ENCODE results near the gene CFAP46. TPM values are rescaled to one million over a fixed set of nuclear protein-coding genes. Genes with fewer than 3 reads are reported as not detected.

The CFAP46 gene
- total and polyA plus RNA-seq, 2 of the 8 experiments (the other 6 are each of a cell fraction or from before 2014, with no cell fraction given) = 2.6 to 4.8 TPM

GRCh38 chr10:132946311-132946710 lies 3.9 kb upstream of the CFAP46 start:
- peaks cover 11% of the 10 kb centered on the region for H3K23me2 ChIP-seq (ENCODE audit: low read depth, low read length)
- H3K23ac ChIP-seq (ENCODE audit: insufficient read length) = no peak overlapping the region
- no peak overlapping the region for H2AFZ ChIP-seq (ENCODE audit: low read length)
- no peak overlapping the region for H3K18ac ChIP-seq (ENCODE audit: extremely low read depth, low read length)
- no peaks in the 10 kb centered on the region for H3K79me2 ChIP-seq (ENCODE audit: control insufficient read depth in 1 of 2, insufficient read depth in 2 of 2, low read length in 2 of 2)
- H4K5ac ChIP-seq (ENCODE audit: insufficient read length, low read depth, low read length) = no peak overlapping the region
- H3K4ac ChIP-seq (replicated peaks; ENCODE audit: insufficient read length, low read depth, low read length) = no peak overlapping the region
- peaks cover 0 to 2% (median 0%) of the 10 kb centered on the region in 4 experiments; a peak in 2 of 7 replicates for H3K27me3 ChIP-seq (replicated peaks in 1 of 4; ENCODE audit: control insufficient read depth in 3 of 4, extremely low read depth in 1 of 4, insufficient read depth in 3 of 4, low read length in 3 of 4)
- no peak for FAIRE-seq
- no peaks in the 10 kb centered on the region for H3K9me3 ChIP-seq (ENCODE audit: insufficient read depth in 2 of 2, low read depth in 1 of 2, low read length in 1 of 2)
- POLR2A ChIA-PET (ENCODE audit: partially characterized antibody) = no interaction called here
- H3K9ac ChIP-seq (replicated peaks in 1 of 4; ENCODE audit: extremely low read depth in 1 of 4, low read depth in 3 of 4, low read length in 3 of 4) = no peak overlapping the region
- peaks cover 0 to 7% (median 2%) of the 10 kb centered on the region in 4 experiments; a peak in 4 of 7 replicates for H3K4me1 ChIP-seq (replicated peaks in 1 of 4; ENCODE audit: control insufficient read depth in 3 of 4, insufficient read depth in 4 of 4, low read length in 3 of 4)
- H2BK5ac ChIP-seq (ENCODE audit: low read depth, low read length) = no peak overlapping the region
- no peak overlapping the region for H2AK5ac ChIP-seq (ENCODE audit: low read depth, low read length)
- no peak overlapping the region for H4K8ac ChIP-seq (ENCODE audit: extremely low read depth, insufficient read depth, low read length)
- no peak overlapping the region for H2BK15ac ChIP-seq (ENCODE audit: low read length)
- CTCF ChIA-PET (ENCODE audit: partially characterized antibody) = interaction anchor here (0.5 to 1.5 kb wide), 4 partner anchors 42 to 108 kb away, joined by 3 to 5 read pairs (median 4); no protein-coding TSS in a partner anchor
- no peak overlapping the region for H3K4me2 ChIP-seq (ENCODE audit: insufficient read depth in 1 of 2, low read depth in 2 of 2, low read length in 2 of 2)
- H2BK12ac ChIP-seq (ENCODE audit: low read depth, low read length) = no peak overlapping the region
- no peak overlapping the region for H3K27ac ChIP-seq (ENCODE audit: low read depth, low read length)
- no peak overlapping the region for H3K4me3 ChIP-seq (ENCODE audit: extremely low read depth in 1 of 4, insufficient read depth in 2 of 4, low read depth in 3 of 4, low read length in 4 of 4)
- H2BK20ac ChIP-seq (ENCODE audit: low read length) = no peak overlapping the region
- H4K20me1 ChIP-seq (replicated peaks in 1 of 2; ENCODE audit: control insufficient read depth in 1 of 2, insufficient read depth in 2 of 2, low read length in 2 of 2) = peaks cover 0 to 5% of the 10 kb centered on the region in 2 experiments
- H4K91ac ChIP-seq (replicated peaks; ENCODE audit: insufficient read length, low read length) = no peak overlapping the region
- H2BK120ac ChIP-seq (replicated peaks; ENCODE audit: low read depth, low read length) = no peak overlapping the region
- H3K14ac ChIP-seq (ENCODE audit: insufficient read length) = no peak overlapping the region
- H3K56ac ChIP-seq (replicated peaks; ENCODE audit: insufficient read length, low read depth, low read length) = no peak overlapping the region
- no peak for DNase-seq (ENCODE audit: low read depth in 1 of 2, low spot score in 2 of 2)
- no peaks in the 10 kb centered on the region for H3K79me1 ChIP-seq (ENCODE audit: low read depth, low read length)
- no peaks in the 10 kb centered on the region for H3K36me3 ChIP-seq (ENCODE audit: control insufficient read depth in 2 of 4, insufficient read depth in 4 of 4, low read length in 3 of 4)
- 93% methylated on average over 9 of the region's 9 CpGs; no CpG with 5 or more reads in 1 of the 2 experiments for WGBS, 2 experiments (ENCODE audit: extremely low coverage in 1 of 2, insufficient coverage in 1 of 2, insufficient read length in 1 of 2, insufficient replicate concordance in 2 of 2, low coverage in 1 of 2, low lambda C conversion rate in 2 of 2, missing lambda C conversion rate in 1 of 2)
- TF ChIP-seq BRCA1 (IDR thresholded peaks at IDR 0.05; ENCODE audit: low read depth, low read length) (no peak), SAP30 (IDR thresholded peaks at IDR 0.05; ENCODE audit: insufficient read depth, insufficient replicate concordance, low read length) (no peak), SUZ12 (IDR thresholded peaks at IDR 0.05; ENCODE audit: low read length) (no peak)
